ENCODE results near the gene APBA1. TPM values are rescaled to one million over a fixed set of nuclear protein-coding genes. Genes with fewer than 3 reads are reported as not detected.
A peak's percentile ranks its signal among the peaks of the same experiment; 100 is the strongest.
"Not testable (repeated sequence)": the region's sequence is repeated elsewhere in the genome, so short reads cannot be mapped to it uniquely, and the experiment has no call there.

Gene APBA1
- total RNA-seq, 1 donor from 2014 or later = 4.9 TPM

DNA sequence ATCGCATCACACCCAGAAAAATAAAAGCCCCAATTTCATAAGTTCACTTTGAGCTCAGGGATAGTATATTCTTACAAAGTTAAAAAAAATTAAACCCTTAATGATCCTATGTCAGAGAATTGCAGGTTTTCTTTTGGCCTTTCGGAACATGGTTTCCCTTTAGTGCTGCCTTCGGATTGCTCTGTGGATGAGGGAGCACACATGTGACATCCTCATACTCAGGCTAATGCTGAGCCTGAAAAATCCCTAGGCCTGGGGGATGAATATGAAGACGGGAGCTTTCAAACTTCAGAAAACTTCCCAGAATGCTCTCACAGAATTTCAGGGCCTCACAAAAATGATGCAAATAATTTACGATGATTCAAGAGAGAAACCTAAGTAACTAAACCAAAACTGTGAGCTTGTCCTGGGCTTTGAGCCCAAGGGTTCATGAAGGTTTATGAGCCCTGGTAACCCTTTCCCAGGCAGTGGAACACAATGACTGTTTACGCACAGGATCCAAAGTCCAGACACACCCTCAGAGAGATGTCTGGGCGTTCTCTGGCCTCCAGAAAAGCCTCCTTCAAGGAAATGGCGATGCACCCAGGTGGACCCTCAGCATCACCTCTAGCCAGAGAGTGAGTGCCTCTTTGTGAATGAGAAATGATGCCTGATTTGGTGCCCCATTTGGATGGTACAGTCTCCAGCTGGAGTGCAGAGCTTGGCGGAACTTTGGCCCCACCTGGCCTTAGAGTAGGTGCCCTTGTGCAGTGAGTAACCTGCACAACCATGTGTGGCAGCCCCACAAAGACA lies 201.8 kb downstream of the APBA1 start:
- no peak for DNase-seq

DNA sequence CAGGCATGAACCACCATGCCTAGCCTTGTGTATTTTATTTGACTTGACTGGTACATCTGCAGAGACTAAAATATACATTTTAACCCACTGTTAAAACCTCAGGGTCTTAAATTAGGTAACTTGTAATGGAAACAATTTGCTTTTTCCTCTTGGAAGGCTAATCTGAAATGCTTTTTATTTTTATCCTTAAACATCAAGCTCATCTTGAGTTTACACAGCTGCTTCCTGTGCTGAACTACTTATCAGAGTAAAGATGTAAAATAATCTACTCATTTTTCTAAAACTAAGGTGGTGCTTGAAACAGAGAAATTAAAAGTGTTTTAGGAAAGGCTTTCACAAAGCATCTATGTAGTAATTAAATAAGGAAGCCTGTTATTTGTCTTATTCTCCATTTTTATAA lies 203.0 kb downstream of the APBA1 start:
- peak; percentile 59 for DNase-seq

DNA sequence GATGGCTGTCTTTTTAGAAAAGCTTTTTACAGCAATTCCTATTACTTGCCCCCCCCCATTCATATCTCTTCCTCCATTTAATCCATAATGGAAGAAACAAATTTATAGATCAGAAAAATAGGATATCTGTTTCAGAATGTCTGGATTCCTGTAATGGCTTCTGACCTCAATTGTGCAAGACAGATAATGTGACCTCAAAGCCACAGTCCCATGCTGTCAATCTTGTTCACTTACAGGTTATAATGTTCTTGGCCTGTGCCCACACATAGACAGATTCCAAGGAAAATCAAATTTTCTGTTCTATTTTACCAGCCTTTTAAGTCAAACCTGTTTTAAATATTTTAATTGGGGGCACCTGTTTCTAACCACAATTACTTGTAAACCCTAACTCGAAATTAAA lies 203.8 kb downstream of the APBA1 start:
- DNase-seq = no peak

DNA sequence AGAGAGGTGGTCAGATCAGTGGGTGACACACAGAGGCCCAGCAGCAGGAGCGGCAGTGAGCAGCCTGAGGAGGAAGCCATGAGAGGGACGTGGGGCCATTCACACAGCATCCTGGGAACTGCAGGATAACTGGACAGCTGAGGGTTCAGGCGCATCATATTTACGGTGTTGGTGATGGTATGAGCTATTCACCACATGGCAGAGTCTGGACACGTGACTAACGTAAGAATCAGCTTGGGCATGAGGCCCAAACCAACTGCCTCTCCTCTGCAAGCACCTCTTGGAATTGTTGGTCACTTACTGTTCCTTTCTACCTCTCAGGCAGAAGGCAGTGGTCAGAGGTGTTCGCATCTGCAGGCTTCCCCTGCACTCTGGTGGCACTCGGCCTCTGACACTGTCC lies 206.0 kb downstream of the APBA1 start:
- DNase-seq = no peak

DNA sequence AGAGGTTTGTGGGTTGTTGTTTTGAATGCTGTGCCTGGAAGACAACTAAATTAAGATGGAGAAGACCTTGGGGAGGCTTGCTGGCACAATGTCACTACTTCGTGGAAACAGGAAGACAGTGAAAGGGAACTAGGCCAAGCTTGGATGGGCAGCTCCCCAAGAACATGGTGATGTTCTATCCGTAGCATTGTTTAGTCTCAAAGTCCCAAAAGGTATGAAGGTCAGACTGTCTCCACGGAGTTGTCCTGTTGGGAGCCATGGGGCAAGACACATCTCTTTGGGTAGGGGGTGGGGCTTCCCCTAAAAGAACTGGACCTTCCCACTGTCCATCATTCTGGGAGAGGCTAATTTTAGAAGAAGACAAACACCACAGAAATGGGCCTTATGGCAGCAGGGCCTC lies 206.7 kb downstream of the APBA1 start:
- no peak for DNase-seq

DNA sequence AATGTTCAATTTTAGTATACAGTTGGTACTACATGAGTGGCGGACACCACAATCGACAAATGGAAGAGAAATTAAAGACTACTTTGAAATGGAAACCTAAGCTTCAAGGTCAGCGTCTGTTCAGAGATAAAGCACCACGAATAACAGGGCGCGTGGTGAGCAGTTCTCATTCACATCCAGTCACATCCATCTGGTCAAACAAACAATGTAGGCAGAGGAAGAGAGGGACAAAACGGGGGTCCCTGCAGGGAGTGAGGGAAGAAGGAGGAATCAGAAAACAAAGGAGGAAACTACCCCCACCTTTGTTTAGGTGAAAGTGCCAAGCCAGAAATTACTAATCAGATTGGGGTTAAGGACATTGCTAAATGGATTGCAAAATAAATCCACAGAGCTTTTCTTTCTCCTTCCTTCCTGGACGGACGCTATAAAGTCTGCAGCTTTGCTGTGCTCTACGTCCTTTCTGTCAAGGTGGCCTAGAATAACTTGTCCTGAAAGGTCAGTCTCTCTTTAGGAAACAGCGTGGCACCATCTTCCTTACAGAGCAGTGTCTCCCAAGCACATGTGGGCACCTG lies 208.6 kb downstream of the APBA1 start:
- no peak for DNase-seq

DNA sequence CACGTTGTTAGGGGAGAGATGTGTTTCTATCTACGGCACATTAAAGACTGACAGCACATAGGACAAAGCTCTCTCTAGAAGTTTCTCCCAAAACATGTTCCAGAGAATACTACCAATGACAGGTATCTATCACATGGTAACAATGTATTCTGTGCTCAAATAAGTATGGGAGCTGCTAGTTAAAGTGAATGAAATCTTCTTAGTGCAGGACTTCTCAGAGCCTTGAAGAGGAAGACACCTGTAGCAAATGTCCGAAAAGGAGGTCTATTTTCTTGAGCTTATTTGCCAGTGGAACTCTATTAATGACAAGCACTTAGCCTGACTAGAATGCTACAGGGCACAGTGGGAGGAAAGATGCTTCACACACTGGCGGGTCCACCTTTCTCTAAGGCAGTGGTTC lies 209.8 kb downstream of the APBA1 start:
- no peak for DNase-seq

DNA sequence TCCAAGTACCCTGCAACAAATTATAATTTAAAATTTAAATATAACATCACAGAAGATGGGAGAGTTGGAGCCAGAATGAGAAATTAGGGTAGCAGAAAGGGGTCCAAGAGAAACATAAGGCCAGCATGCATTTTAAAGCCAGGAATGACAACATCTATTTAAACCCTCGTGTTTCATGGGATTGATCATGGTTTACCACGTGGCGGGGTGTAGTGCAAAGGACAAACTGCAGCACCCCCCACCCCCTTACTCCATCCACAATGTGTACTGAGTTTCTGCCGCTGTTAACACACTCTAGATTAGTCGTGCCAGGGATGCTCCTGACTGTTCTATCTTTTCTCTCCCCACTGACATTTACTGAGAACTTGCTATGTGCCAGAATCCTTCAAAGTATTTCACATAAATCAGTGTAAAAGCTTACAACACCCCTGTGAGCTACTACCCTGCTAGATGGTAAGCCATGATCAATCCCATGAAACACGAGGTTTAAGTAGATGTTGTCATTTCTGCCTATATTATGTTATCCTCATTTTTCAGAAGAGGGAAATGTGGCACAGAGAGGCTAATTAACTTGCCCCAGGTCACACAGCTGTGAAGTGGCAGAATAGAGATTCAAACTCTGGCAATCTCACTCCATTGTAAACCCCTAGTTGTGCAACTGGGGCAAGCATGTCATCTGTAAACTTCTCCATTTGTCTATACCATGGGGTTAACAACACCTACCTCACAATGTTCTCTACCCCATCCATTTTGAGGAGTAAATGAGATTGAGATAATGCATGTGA lies 210.9 kb downstream of the APBA1 start:
- no peak for DNase-seq

DNA sequence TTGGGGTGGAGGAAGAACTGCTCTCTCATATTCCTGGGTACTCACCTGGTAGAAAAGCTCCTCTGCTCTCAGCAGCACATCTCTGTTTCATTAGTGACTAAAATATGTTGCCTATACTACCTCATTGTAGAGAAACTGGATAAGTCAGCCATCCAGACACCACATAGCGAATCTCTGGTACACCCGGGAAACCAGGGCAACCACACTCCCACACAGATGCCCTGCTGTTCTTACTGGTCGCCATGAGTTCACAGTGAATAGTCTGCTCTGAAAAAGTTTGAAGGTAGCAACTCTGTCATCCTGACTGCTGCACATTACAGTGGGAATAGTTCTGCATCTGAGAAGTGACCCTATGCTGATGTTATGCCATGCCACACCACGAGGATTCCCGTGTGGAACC lies 212.2 kb downstream of the APBA1 start:
- no peak for DNase-seq

DNA sequence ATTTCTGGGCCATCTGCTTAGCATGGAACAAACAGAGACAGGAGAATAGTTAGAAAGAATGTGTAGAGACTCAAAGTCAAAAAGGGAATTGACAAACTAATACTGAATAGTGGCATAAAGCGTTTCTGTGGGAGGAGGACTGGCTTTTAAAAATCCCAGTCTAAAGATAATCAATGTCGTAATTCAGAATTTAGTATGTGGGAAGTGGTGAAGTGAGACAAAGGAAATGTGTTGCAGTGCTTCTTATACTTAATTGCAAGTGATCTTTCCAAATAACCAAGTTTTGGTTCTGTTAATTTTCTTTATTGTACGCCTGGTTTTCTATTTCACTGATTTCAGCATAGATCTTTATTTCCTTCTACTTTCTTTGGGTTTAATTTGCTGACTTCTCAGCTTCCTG lies 214.0 kb downstream of the APBA1 start:
- DNase-seq = no peak

DNA sequence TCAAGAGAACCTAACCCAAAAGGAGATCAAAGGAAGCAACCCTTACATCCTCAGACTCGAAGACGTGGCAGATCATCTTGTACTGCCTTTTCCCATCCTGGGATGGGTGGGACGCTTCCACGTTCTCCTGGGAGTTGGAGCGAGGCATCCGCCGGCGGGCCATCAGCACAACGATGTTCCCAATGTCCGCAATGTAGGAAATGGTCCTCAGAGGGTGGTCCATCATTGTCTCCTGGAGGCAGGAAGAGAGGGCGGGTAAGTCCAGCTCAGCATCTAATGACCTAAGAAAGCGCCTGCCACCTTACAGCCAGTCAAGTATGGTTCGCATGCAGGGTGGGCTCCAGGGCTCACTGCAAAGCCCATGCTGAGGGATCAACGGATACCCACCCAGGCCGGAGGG lies 216.0 kb downstream of the APBA1 start:
- no peak for DNase-seq

DNA sequence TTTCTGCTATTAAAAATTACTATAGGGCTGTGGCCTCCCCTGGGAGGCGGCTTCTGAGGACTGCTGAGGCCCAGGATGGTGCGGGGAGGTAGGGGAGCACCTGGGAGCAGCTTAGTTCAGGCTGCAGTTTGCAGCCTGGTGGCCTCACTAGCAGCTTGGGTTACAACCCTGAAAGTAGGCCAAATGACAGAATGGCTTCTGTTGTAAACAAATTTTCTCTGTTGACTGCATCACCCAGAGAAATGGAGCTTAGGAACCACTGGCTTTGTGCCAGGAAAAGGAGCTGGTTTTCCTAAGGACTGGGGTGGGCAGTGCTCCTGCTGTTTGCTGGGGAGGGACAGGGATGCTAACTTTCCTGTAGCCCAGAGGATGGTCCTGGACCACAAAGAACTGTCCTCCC lies 216.9 kb downstream of the APBA1 start:
- no peak for DNase-seq

DNA sequence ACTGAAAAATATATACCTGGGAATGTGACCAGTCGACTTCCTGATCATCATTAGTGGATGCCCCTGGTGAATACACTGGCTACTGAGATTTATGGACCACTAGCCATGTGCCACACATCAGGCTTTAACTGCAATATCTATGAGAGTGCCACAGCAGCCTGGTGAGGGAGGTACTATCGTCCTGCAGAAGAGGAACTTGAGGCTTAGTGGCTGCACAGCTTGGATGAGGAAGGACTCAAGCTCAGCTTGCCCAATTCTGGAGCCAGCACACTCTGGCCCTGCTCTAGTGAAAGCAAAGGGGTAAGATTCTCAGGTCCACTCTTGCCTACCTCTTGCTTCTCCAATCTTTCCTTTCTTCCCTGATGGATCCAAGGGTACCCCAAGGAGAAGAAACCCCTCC lies 217.8 kb downstream of the APBA1 start:
- DNase-seq = no peak

DNA sequence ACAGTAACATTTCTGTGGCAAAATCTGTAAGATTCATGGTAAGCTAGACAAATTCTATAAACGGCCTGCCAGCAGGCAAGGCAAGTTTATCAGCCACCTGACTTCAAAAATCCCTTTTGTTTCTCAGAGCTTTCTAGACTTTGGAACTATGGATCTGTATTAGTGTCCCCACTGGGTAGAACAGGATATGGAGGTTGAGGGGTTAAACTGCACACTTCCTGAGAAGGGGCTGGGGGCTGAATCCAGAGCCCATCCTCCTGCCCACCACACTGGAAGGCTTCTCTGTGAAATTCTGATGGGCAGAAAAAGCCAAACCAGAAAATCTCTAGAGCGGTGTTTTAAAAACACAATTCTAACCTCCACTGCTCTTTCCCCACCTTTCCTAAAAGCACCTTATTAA lies 218.4 kb downstream of the APBA1 start:
- peak; percentile 67 for DNase-seq

DNA sequence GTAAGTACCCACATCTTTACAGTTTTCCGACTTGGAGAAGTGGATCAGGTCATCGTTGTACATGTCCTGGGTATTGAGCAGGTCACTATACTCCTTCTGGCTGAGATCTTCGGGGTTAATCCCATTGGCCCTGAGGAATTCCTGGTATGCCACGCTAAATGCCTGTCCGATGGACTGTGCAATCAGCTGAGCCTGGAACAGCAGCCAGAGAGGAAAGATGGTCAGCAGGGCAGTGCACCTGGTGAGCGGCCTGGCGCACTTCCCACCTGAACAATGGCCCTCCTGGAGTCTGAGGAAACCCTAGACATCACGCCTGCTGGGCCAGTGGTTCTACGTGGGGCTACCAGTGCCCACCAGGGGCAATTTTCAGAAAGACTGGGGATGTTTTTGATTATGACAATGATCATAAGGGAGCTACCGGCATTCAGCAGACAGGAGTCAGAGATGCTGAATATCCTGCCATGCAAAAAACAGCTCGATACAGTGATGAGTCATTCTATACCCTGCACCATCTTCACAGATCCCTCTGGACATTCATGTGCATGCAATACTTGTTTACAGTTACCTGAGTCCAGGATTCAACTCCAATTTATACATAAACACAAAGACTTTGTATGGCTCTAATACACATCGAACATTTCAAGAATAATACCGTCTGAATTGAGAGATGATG lies 219.9 kb downstream of the APBA1 start:
- no peak for DNase-seq

DNA sequence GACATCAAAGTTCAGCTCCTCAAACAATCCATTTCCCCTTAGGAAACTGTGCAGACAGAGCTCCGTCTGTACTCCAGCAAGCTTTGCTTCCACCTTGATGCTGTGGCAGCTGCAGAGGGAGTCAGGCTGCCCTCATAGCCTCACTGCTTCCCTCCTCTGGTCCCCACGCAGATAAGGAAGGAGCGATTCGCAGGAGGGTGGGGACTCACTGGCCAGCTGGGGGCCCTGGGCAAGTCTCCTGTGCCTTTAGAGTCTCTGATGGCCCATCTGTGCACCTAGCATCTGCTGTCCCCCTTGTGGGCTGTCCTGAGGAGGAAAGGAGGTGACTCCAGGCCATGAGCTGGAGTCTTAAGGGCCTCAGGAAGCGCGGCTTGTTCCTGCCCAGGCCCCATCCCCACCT lies 225.7 kb downstream of the APBA1 start:
- no peak for DNase-seq

DNA sequence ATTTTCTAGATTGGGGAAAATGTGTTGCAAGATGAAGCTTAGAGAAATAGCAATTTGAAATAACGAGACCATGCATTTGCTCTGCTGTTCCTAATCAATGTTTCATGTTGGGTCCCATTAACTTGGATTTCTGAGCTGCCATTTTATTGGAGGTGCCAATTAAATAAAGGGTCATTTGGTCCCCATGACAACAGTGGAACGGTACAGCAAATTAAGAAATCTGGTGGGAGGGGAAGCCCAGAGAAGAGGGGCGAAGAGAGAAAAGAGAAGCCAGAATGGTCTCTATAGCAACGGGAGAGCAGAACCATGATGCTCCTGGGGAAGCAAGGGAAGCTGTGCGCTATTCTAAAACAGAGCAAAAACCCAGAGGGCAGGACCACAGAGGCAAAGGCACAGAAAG lies 226.9 kb downstream of the APBA1 start:
- DNase-seq = no peak

DNA sequence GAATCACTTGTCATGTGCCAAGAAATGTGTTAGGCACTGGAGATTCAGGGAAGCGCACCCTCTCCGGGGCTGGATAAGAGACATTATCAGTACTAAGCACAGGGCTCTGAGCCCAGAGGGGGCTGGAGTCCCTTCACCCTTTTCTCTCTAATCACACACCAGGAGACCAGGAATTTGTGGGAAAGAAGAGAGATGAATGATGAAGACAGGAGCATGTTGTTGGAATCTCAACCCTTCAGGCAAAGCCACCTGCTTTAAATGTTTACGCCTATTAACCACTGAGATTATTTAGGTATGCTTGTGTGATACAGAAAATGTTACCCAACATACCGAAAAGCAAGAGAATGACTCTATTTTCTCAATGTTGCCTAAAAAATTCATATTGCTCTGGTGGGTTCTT lies 227.4 kb downstream of the APBA1 start:
- no peak for DNase-seq

DNA sequence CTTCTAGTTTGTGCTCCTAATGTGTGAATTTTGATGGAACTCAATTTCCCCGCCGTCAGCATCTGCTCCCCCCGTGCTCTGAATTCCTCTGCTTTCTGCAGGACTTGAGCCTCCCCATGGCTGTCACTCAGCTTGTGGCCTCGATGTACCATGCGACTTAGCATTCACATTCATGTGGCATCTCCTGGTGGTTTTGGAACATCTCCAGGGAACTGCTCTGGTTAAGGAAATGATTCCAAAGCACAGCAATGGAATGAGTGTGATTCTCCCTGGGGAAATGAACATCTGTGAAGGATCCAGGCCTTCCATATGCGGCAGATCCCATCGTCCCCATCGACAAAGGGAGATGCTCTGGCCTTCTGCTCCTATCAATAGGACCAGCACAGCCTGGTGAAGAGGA lies 228.2 kb downstream of the APBA1 start:
- DNase-seq = peak; percentile 30

DNA sequence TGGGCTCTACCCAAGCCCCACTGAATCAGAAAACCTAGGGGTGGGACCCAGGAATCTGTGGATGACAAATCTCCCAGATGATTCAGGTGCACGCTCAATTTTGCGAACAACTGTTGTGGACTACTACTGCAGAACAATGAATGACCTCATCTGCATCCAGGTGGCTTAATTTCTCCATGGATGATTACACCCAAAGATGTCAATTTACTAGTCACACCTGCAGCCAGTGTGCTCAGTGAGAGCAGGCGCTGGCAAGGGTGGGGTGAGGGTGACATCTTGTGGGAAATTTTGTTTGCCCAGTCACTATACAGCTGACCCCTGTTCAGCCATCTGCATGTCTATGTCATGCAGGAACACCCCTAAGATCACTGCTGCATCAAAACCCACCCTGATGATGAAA lies 229.0 kb downstream of the APBA1 start:
- no peak for DNase-seq

DNA sequence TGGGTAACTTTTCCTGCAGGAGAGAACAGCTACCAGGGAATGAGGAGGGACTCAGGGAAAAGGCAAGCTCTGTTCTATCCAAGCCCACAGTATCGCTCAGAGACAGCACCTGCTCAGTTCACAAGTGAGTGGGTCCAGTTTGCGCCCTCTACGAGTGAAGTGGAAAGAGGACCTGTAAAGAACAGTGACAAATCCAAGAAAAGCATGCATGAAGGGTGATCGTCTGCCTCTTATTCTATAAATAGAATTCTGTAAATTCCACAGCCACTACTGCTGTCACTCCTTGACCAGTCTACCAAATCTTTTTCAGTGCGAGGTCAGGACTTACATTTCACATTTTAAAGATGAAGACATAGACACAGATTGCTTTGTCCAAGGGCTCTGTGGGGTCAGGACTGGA lies 229.7 kb downstream of the APBA1 start:
- DNase-seq = no peak

DNA sequence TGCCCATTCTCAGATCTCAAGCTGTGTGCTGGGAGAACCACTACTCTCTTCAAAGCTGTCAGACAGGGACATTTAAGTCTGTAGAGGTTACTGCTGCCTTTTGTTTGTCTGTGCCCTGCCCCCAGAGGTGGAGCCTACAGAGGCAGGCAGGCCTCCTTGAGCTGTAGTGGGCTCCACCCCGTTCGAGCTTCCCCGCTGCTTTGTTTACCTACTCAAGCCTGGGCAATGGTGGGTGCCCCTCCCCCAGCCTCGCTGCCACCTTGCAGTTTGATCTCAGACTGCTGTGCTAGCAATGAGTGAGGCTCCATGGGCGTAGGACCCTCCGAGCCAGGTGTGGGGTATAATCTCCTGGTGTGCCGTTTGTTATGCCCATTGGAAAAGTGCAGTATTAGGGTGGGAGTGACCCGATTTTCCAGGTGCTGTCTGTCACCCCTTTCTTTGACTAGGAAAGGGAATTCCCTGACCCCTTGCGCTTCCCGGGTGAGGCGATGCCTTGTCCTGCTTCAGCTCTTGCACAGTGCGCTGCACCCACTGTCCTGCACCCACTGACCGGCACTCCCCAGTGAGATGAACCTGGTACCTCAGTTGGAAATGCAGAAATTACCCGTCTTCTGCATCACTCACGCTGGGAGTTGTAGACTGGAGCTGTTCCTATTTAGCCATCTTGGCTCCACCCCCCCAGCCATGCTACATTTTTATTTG lies 231.8 kb downstream of the APBA1 start:
- DNase-seq = not testable (repeated sequence)

DNA sequence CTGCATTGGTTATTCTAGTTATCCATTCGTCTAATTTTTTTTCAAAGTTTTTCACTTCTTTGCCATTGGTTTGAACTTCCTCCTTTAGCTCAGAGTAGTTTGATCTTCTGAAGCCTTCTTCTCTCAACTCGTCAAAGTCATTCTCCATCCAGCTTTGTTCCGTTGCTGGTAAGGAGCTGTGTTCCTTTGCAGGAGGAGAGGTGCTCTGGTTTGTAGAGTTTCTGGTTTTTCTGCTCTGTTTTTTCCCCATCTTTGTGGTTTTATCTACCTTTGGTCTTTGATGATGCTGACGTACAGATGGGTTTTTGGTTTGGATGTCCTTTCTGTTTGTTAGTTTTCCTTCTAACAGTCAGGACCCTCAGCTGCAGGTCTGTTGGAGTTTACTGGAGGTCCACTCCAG lies 232.5 kb downstream of the APBA1 start:
- DNase-seq = not testable (repeated sequence)

Data from dermis blood vessel endothelial cell (primary cell).